BLaER1 treated with 17β-estradiol and CSF1 and Interleukin-3, amounts not matched to agents 10 nM and 100 nM (cell line): ENCODE data around the gene TTC7B.
A peak's percentile ranks its signal among the peaks of the same experiment; 100 is the strongest.
"Not testable (repeated sequence)": the region's sequence is repeated elsewhere in the genome, so short reads cannot be mapped to it uniquely, and the experiment has no call there.

ENCODE experiments used
- H3K27ac ChIP-seq, 11 experiments: shearing (Covaris generic); formaldehyde crosslinking; 2 replicates each; pipeline ENCODE4 v1.8.1; 2022
- H3K27me3 ChIP-seq, 11 experiments: shearing (Covaris generic); formaldehyde crosslinking; 2 replicates each; pipeline ENCODE4 v1.8.1; 2022
- H3K36me3 ChIP-seq, 11 experiments: shearing (Covaris generic); formaldehyde crosslinking; 2 replicates each; pipeline ENCODE4 v1.8.1; 2022
- H3K4me1 ChIP-seq, 10 experiments: shearing (Covaris generic); formaldehyde crosslinking; 2 replicates each; pipeline ENCODE4 v1.8.1; 2022
- H3K4me2 ChIP-seq, 11 experiments: shearing (Covaris generic); formaldehyde crosslinking; 2 replicates each; pipeline ENCODE4 v1.8.1; 2022
- H3K4me3 ChIP-seq, 10 experiments: shearing (Covaris generic); formaldehyde crosslinking; 2 replicates each; pipeline ENCODE4 v1.8.1; 2022
- H3K9ac ChIP-seq, 11 experiments: shearing (Covaris generic); formaldehyde crosslinking; 2 replicates each; pipeline ENCODE4 v1.8.1; 2022
- H3K9me3 ChIP-seq, 11 experiments: shearing (Covaris generic); formaldehyde crosslinking; replicated peaks in 1 of 11; 2 replicates each; pipeline ENCODE4 v1.8.1; 2022
- H4K20me1 ChIP-seq, 11 experiments: shearing (Covaris generic); formaldehyde crosslinking; 2 replicates each; pipeline ENCODE4 v1.8.1; 2022
- Cebpa-rat ChIP-seq, 11 experiments: shearing (Covaris generic); IDR thresholded peaks; 2 replicates each; pipeline ENCODE4 v1.8.1; 2022

TTC7B gene

DNA sequence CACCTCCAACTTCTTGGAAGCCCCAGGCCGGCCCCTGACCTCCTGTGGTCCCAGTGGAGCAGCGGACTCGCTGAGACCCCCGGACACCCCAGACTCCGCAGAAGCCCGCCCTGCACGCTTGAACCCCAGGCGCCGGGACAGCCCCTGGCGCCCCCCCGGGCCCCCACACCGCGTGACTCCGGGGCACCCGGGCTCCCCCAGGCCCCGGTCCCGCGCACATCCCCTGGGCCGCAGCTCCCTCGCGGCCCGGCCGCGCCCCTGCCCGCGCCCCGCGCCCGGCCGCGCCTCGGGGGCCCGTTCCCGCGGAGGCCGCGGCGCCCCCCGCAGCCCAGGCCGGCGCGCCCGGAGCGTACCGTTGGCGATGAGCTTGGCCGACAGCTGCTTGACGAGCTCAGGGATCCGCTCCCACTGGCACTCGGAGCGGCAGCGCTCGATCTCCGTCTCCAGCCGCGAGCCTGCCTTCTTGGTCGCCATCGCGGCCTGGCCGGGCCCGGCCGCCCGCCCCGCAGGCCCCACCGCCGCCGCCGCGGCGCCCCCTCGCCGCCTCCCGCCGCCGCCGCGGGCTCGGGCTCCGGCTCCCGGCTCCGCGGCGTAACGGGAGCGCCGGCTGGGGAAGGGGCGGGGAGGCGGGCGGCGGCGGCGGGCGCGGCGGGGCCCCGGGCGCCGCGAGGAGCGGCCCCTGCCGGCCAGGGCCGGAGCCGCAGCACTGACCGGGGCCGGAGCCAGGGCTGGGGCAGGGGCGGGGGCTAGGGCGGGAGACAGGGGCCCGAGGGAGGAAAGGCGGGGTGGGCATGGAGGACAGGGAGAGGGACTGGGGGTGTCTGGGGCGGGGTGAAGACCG is at the start of gene TTC7B:
Gene TTC7B, minus strand, starts transcription at position 609 of the 841 bp plus-strand sequence. Its CDS starts 135 bp downstream, at position 474.
- no peaks in the 10 kb centered on the region for H3K27me3 ChIP-seq
- H4K20me1 ChIP-seq, result peaks cover 0 to 36% (median 4%) of the 10 kb centered on the region in 11 experiments; a peak in 9 of 22 replicates
- H3K9me3 ChIP-seq, result no peaks in the 10 kb centered on the region
- no peaks in the 10 kb centered on the region for H3K36me3 ChIP-seq
- peak within 1 kb of the TSS; percentile 76 to 92 (median 84) for H3K27ac ChIP-seq
- H3K9ac ChIP-seq, result peak within 1 kb of the TSS; percentile 84 to 98 (median 91)
- peak within 1 kb of the TSS; percentile 90 to 99 (median 97) for H3K4me2 ChIP-seq
- TF ChIP-seq Cebpa-rat (IDR thresholded peaks at IDR 0.05), result no peak
- peaks cover 16 to 29% (median 21%) of the 10 kb centered on the region in 10 experiments for H3K4me1 ChIP-seq
- H3K4me3 ChIP-seq, result peak within 1 kb of the TSS; percentile 74 to 97 (median 87)

- Histone ChIP-seq H3K9ac (no peak overlapping the region), H4K20me1 (no peaks in the 10 kb centered on the region), H3K4me3 (no peak overlapping the region), H3K4me2 (no peak overlapping the region), H3K27me3 (no peaks in the 10 kb centered on the region), H3K4me1 (no peaks in the 10 kb centered on the region), H3K27ac (no peak overlapping the region), H3K9me3 (no peaks in the 10 kb centered on the region), H3K36me3 (no peaks in the 10 kb centered on the region)
- TF ChIP-seq Cebpa-rat (IDR thresholded peaks at IDR 0.05), result no peak
These were observed 48.5 kb upstream of the TTC7B start for GRCh38 chr14:90864741-90865140.

GRCh38 chr14:90858511-90858910 is 42.3 kb upstream of the TTC7B start:
- no peak for TF ChIP-seq Cebpa-rat (IDR thresholded peaks at IDR 0.05)
- Histone ChIP-seq H3K27ac (no peak overlapping the region), H3K27me3 (no peaks in the 10 kb centered on the region), H3K4me3 (no peak overlapping the region), H4K20me1 (no peaks in the 10 kb centered on the region), H3K9ac (no peak overlapping the region), H3K36me3 (no peaks in the 10 kb centered on the region), H3K4me2 (no peak overlapping the region), H3K4me1 (peaks cover 0 to 5% (median 0%) of the 10 kb centered on the region in 10 experiments; a peak in 1 of 20 replicates), H3K9me3 (no peaks in the 10 kb centered on the region)

DNA sequence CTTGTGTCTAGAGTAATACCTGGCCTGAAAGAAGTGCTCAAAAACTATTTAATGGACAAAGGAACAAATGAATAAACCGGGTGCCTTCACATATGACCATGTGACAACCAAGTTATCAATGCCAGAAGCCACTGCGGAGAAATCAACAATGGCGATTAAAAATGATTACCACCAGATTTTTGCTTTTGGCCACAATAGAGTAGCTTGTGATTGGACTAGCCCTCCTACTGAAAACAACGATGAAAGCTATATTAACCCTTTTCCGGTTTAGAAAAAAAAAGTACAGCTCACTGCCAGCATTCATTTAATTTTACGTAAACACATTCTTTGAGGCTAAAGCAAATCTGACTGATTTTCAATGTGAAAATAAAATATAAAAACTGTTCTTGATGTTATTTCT is 41.6 kb upstream of the TTC7B start:
- Histone ChIP-seq H3K9ac (no peak overlapping the region), H3K27me3 (no peaks in the 10 kb centered on the region), H3K4me3 (no peak overlapping the region), H3K9me3 (no peaks in the 10 kb centered on the region), H4K20me1 (no peaks in the 10 kb centered on the region), H3K36me3 (no peaks in the 10 kb centered on the region), H3K4me1 (peaks cover 0 to 5% (median 0%) of the 10 kb centered on the region in 10 experiments; a peak in 1 of 20 replicates), H3K4me2 (no peak overlapping the region), H3K27ac (no peak overlapping the region)
- TF ChIP-seq Cebpa-rat (IDR thresholded peaks at IDR 0.05), result no peak

GRCh38 chr14:90856115-90856514 is 39.9 kb upstream of the TTC7B start:
- H3K36me3 ChIP-seq, H3K9me3 ChIP-seq, H4K20me1 ChIP-seq, H3K4me3 ChIP-seq, H3K9ac ChIP-seq, H3K27me3 ChIP-seq, H3K27ac ChIP-seq, H3K4me1 ChIP-seq, H3K4me2 ChIP-seq: not testable (repeated sequence)

DNA sequence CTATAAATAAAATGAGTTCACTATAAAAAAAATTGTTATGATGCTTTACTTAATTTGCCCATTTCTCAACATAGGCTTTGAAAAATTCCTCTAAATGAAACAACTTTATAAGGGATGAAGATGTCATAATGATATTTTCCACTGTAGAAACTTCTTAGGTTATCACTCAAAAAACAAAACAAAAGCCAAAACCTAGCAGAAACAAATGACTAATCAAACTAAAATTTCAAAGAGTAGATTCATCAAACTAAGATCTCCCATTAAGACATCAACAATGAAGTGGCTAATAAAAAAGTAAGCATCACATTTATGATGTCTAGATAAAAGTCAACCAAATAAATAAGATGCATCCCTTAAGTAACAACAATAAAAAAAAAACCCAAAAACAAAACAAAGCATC is 36.9 kb upstream of the TTC7B start:
- no peak for TF ChIP-seq Cebpa-rat (IDR thresholded peaks at IDR 0.05)
- no peaks in the 10 kb centered on the region for H3K36me3 ChIP-seq
- no peak overlapping the region for H3K27ac ChIP-seq
- H3K9ac ChIP-seq, result no peak overlapping the region
- H3K9me3 ChIP-seq, result no peaks in the 10 kb centered on the region
- no peaks in the 10 kb centered on the region for H3K4me1 ChIP-seq
- H3K4me3 ChIP-seq, result no peak overlapping the region
- no peak overlapping the region for H3K4me2 ChIP-seq
- no peaks in the 10 kb centered on the region for H4K20me1 ChIP-seq
- no peaks in the 10 kb centered on the region for H3K27me3 ChIP-seq

GRCh38 chr14:90851327-90852036 is 35.3 kb upstream of the TTC7B start:
- Histone ChIP-seq H3K27me3 (no peaks in the 10 kb centered on the region), H3K9me3 (no peaks in the 10 kb centered on the region), H3K9ac (no peak overlapping the region), H3K27ac (no peak overlapping the region), H3K4me3 (no peak overlapping the region), H3K36me3 (no peaks in the 10 kb centered on the region), H3K4me2 (no peak overlapping the region), H3K4me1 (peaks cover 0 to 6% (median 0%) of the 10 kb centered on the region in 10 experiments; a peak in 4 of 20 replicates), H4K20me1 (no peaks in the 10 kb centered on the region)
- TF ChIP-seq Cebpa-rat (IDR thresholded peaks at IDR 0.05), result no peak

GRCh38 chr14:90850487-90850886 is 34.3 kb upstream of the TTC7B start:
- no peak for TF ChIP-seq Cebpa-rat (IDR thresholded peaks at IDR 0.05)
- Histone ChIP-seq H3K9me3 (no peaks in the 10 kb centered on the region), H3K4me1 (peaks cover 0 to 10% (median 0%) of the 10 kb centered on the region in 10 experiments; a peak in 4 of 20 replicates), H4K20me1 (no peaks in the 10 kb centered on the region), H3K27me3 (no peaks in the 10 kb centered on the region), H3K4me2 (no peak overlapping the region), H3K9ac (no peak overlapping the region), H3K27ac (no peak overlapping the region), H3K36me3 (no peaks in the 10 kb centered on the region), H3K4me3 (no peak overlapping the region)

GRCh38 chr14:90849787-90850444 is 33.7 kb upstream of the TTC7B start:
- Histone ChIP-seq H3K36me3 (no peaks in the 10 kb centered on the region), H3K27me3 (no peaks in the 10 kb centered on the region), H3K4me2 (no peak overlapping the region), H3K9me3 (no peaks in the 10 kb centered on the region), H3K27ac (no peak overlapping the region), H3K9ac (no peak overlapping the region), H4K20me1 (no peaks in the 10 kb centered on the region), H3K4me3 (no peak overlapping the region), H3K4me1 (peaks cover 0 to 10% (median 0%) of the 10 kb centered on the region in 10 experiments; a peak in 4 of 20 replicates)
- no peak for TF ChIP-seq Cebpa-rat (IDR thresholded peaks at IDR 0.05)
